Measurements from ENCODE around the gene ATP5PD. TPM values are rescaled to one million over a fixed set of nuclear protein-coding genes. Genes with fewer than 3 reads are reported as not detected.
"Not testable (repeated sequence)": the region's sequence is repeated elsewhere in the genome, so short reads cannot be mapped to it uniquely, and the experiment has no call there.

ATP5PD gene
- polyA plus RNA-seq, 1 donor from 2014 or later, result 241 TPM

DNA sequence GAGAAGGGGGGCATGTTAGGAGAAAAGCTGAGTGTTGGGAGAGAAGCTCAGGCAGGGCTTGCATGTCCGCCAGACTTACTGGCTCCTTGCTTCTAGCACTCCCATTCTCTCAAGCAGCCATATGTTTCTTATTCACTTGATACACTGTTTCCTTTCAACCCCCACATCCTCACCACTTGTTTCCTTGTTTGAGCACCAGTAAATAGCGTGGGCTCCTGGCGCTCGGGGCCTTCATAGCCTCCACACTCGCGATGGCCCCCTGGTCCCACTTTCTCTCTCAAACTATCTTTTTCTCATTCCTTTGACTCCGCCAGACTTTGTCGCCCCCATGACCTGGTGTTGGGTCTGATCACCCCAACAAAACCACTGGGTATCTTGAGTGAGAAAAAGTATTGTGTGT, 16.6 kb downstream of the ATP5PD start:
- Mint-ChIP-seq H3K4me1 (peaks cover 15 to 25% (median 21%) of the 10 kb centered on the region in 3 donors), H3K9me3 (peaks cover 0 to 3% (median 2%) of the 10 kb centered on the region in 3 donors), H3K27ac (peak overlapping the region in 1 of 3 donors; percentile 26), H3K4me3 (peak overlapping the region in 2 of 4 donors; percentile 9 to 27), H3K36me3 (no peaks in the 10 kb centered on the region), H3K27me3 (peaks cover 2% of the 10 kb centered on the region)

- H3K4me3 Mint-ChIP-seq, H3K36me3 Mint-ChIP-seq, H3K27ac Mint-ChIP-seq, H3K9me3 Mint-ChIP-seq, H3K27me3 Mint-ChIP-seq, H3K4me1 Mint-ChIP-seq: not testable (repeated sequence)
Observed at GRCh38 chr17:75026650-75027049, 20.1 kb downstream of the ATP5PD start.

- not testable (repeated sequence) for H3K27ac Mint-ChIP-seq, H3K4me3 Mint-ChIP-seq
Observed at GRCh38 chr17:75025398-75025734, 21.4 kb downstream of the ATP5PD start.

DNA sequence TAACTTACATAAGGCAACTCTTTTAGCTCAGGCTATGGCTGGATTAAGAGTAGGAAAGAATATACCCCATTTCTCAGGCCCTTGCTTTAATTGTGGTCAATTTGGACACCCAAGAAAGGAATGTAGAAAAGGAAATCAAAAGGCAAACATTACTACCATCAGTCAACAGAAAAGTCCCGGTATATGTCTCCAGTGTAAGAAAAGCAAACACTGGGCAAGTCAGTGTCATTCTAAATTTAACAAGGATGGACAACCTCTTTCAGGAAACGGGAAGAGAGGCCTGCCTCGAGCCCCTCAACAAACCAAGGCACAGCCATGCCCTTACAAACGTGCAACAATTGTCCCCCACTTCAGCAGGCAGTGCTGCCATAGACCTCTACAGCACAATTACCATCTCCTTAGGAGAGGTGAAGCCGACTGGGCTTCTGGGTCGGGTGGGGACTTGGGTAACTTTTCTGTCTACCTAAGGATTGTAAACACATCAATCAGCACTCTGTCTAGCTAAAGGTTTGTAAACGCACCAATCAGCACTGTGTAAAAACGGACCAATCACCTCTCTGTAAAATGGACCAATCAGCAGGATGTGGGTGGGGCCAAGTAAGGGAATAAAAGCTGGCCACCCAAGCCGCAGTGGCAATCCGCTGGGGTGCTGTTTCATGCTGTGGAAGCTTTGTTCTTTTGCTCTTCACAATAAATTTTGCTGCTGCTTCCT, 21.9 kb downstream of the ATP5PD start:
- Mint-ChIP-seq H3K27me3 (no peaks in the 10 kb centered on the region), H3K4me3 (no peak overlapping the region), H3K4me1 (peaks cover 0 to 3% (median 0%) of the 10 kb centered on the region in 3 donors), H3K27ac (no peak overlapping the region), H3K9me3 (peaks cover 0 to 3% (median 0%) of the 10 kb centered on the region in 3 donors), H3K36me3 (peaks cover 3% of the 10 kb centered on the region)

More at GRCh38 chr17:75025398-75025734, 21.4 kb downstream of the ATP5PD start:
- not testable (repeated sequence) for H3K27me3 Mint-ChIP-seq, H3K36me3 Mint-ChIP-seq, H3K9me3 Mint-ChIP-seq, H3K4me1 Mint-ChIP-seq

DNA sequence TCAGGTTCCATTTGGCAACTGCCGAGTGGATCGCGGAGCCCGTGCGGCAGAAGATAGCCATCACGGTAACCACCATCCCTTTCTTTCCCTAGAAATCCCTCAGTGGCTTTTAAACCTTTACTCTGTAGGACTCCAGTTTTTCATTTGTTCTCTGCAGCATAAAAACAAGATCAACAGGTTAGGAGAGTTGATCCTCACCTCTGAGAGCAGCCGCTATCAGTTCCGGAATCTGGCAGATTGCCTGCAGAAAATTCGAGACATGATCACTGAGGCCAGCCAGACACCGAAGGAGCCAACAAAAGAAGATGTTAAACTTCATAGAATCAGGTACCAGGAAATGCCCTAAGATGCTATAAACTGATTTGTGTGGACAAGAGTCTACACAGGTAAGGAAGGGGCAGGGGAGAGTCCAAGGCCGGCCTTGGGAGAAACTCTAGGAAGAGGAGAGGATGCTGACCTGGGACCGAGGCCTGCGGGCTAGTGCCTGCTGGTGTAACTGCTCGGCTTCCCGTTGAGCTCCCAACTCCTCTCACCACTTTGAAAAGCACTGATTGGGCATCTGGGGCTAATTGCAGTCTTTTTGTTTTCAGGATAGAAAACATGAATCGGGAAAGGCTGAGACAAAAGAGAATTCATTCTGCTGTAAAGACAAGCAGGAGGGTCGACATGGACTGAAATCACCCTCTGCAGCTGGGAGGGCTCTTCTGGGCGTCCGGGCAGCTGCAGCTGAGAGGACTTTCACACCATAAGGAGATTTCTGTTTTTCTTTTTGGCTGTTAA, 26.2 kb downstream of the ATP5PD start:
- Mint-ChIP-seq H3K27ac (no peak overlapping the region), H3K4me1 (peaks cover 2 to 5% (median 4%) of the 10 kb centered on the region in 3 donors), H3K36me3 (peaks cover 6% of the 10 kb centered on the region), H3K27me3 (no peaks in the 10 kb centered on the region), H3K4me3 (no peak overlapping the region), H3K9me3 (no peaks in the 10 kb centered on the region)

- H3K27ac Mint-ChIP-seq, result no peak overlapping the region
- H3K4me3 Mint-ChIP-seq, result no peak overlapping the region
Observed at GRCh38 chr17:75019710-75020109, 27.1 kb downstream of the ATP5PD start.

DNA sequence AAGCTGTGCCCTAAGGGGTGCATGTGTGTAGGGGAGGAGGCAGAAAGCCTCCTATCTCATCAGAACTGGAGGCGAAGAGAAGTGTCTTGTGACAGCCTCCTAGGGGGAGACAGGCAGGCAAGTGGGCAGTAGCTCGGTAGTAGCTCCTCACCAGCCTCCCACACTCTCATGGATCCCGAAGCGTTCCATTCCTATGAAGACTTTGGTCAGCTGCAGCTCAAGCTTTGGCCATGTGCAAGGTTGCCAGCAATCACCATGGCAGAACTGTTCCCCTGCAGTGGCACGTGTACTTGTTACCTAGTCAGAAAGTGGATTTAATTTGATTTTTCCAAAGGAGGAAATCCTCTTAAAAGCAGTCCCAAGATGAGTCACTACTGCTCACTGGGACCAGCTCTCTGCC, 27.6 kb downstream of the ATP5PD start:
- Mint-ChIP-seq H3K27ac (no peak overlapping the region), H3K36me3 (peaks cover 7% of the 10 kb centered on the region)

More at GRCh38 chr17:75019710-75020109, 27.1 kb downstream of the ATP5PD start:
- Mint-ChIP-seq H3K4me1 (peaks cover 4 to 6% (median 5%) of the 10 kb centered on the region in 3 donors), H3K9me3 (no peaks in the 10 kb centered on the region), H3K36me3 (peaks cover 8% of the 10 kb centered on the region), H3K27me3 (no peaks in the 10 kb centered on the region)

GRCh38 chr17:75013092-75013559, 33.6 kb downstream of the ATP5PD start:
- H3K36me3 Mint-ChIP-seq, result peaks cover 3% of the 10 kb centered on the region
- peak overlapping the region; percentile 94 to 98 (median 96) for H3K4me3 Mint-ChIP-seq
- H3K4me1 Mint-ChIP-seq, result peaks cover 16 to 18% (median 17%) of the 10 kb centered on the region in 3 donors
- peaks cover 0 to 2% (median 0%) of the 10 kb centered on the region in 3 donors for H3K9me3 Mint-ChIP-seq
- no peaks in the 10 kb centered on the region for H3K27me3 Mint-ChIP-seq
- H3K27ac Mint-ChIP-seq, result peak overlapping the region; percentile 81 to 96 (median 95)

More for the DNA sequence above, 27.6 kb downstream of the ATP5PD start:
- Mint-ChIP-seq H3K9me3 (no peaks in the 10 kb centered on the region), H3K4me3 (no peak overlapping the region), H3K27me3 (no peaks in the 10 kb centered on the region), H3K4me1 (peaks cover 4 to 8% (median 5%) of the 10 kb centered on the region in 3 donors)

DNA sequence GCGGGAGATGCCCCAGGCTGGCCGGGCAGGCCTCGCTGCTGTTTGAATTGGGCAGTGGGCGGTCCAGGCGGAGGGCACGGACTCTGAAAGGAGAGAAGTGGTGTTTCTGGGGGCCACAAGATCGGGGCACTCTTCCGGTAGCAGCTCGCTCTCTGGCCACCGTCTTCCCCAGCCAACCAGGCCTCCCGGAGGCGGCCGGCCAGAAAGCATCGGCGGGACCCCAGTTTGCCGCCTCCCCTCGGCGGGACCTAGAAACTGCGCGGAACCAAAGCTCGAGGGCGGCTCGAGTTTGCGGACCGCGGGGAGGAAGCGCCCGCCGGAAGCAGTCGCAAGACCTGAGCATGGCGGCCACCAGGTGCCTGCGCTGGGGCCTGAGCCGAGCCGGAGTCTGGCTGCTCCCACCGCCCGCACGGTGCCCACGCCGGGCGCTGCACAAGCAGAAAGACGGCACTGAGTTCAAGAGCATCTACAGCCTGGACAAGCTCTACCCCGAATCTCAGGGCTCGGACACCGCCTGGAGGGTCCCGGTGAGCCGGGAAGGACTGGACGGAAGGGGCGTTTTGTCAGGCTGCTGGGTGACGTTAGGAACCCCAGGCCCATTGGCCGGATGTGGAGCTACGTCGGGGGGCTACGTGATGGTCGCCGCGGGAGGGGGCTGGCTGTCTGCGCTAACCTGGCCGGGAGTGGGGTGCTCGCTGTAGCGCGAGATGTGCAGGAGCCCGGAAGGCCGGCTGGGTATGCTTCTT, 34.2 kb downstream of the ATP5PD start, which contains the start of gene MRPL58:
TSS of gene MRPL58 (plus strand) at position 325 of the 746 bp plus-strand sequence. CDS start at position 342, 17 bp downstream.
- Mint-ChIP-seq H3K27me3 (peaks cover 2% of the 10 kb centered on the region), H3K27ac (peak within 1 kb of the TSS; percentile 81 to 96 (median 95))

GRCh38 chr17:75012096-75012345, 34.7 kb downstream of the ATP5PD start:
- Mint-ChIP-seq H3K27ac (peak overlapping the region in 2 of 3 donors; percentile 81 to 95), H3K36me3 (peaks cover 3% of the 10 kb centered on the region), H3K4me1 (peaks cover 16 to 17% (median 16%) of the 10 kb centered on the region in 3 donors), H3K4me3 (peak overlapping the region; percentile 94 to 98 (median 96)), H3K27me3 (peaks cover 2% of the 10 kb centered on the region), H3K9me3 (peaks cover 0 to 2% (median 0%) of the 10 kb centered on the region in 3 donors)

More for the DNA sequence above, 34.2 kb downstream of the ATP5PD start, which contains the start of gene MRPL58:
- Mint-ChIP-seq H3K36me3 (peaks cover 3% of the 10 kb centered on the region), H3K4me1 (peaks cover 16 to 17% (median 16%) of the 10 kb centered on the region in 3 donors), H3K9me3 (peaks cover 0 to 2% (median 0%) of the 10 kb centered on the region in 3 donors), H3K4me3 (peak within 1 kb of the TSS; percentile 94 to 98 (median 96))

GRCh38 chr17:75011401-75012095, 35.2 kb downstream of the ATP5PD start:
- Mint-ChIP-seq H3K9me3 (peaks cover 0 to 2% (median 0%) of the 10 kb centered on the region in 3 donors), H3K36me3 (peaks cover 3% of the 10 kb centered on the region), H3K4me1 (peaks cover 16 to 17% (median 16%) of the 10 kb centered on the region in 3 donors), H3K4me3 (peak overlapping the region; percentile 94 to 98 (median 96)), H3K27ac (peak overlapping the region in 1 of 3 donors; percentile 81), H3K27me3 (peaks cover 2% of the 10 kb centered on the region)

DNA sequence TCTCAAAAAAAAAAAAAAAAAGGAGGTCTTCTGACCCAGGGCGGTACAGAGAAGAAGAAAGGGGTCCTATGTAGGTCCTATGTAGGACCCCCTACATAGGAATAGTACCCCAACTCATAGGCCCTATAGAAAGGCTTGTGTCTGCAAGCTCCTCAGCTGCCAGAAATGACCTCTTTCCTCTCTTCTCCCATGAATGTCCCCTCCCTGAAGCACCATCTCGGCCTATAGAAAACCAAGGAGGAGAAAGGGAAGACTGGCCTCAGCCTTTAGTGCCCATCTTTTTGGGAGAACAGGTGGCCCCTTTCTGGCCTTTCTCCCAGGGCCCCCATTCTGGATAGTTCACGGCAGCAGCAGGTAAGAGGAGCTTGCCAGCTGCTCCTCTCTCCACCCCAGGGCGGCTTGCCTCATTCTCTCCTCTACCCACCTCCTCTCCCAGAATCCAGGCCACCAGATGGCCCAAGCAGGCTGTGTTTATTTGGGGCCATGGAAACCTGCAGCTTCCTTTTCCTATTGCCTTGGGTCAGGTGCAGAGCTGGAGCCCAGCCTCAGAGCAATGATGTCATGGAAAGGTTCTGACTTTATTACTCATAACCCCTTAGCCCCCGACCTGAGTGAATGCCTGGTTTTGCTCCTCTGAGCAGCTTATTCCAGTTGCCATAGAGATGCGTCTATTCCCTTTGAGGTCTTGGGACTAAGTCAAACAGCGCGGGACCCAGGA, 35.9 kb downstream of the ATP5PD start:
- Mint-ChIP-seq H3K36me3 (peaks cover 3% of the 10 kb centered on the region), H3K4me1 (peaks cover 16% of the 10 kb centered on the region in 3 donors), H3K27ac (peak overlapping the region in 1 of 3 donors; percentile 81), H3K9me3 (peaks cover 0 to 2% (median 0%) of the 10 kb centered on the region in 3 donors), H3K4me3 (peak overlapping the region in 3 of 4 donors; percentile 3 to 98 (median 23)), H3K27me3 (peaks cover 2% of the 10 kb centered on the region)

- peak overlapping the region in 1 of 4 donors; percentile 62 for H3K4me3 Mint-ChIP-seq
- H3K27me3 Mint-ChIP-seq, result peaks cover 2% of the 10 kb centered on the region
- no peak overlapping the region for H3K27ac Mint-ChIP-seq
- H3K36me3 Mint-ChIP-seq, result no peaks in the 10 kb centered on the region
- H3K9me3 Mint-ChIP-seq, result peaks cover 0 to 2% (median 0%) of the 10 kb centered on the region in 3 donors
- peaks cover 10 to 16% (median 13%) of the 10 kb centered on the region in 3 donors for H3K4me1 Mint-ChIP-seq
Observed at GRCh38 chr17:75009139-75009724, 37.5 kb downstream of the ATP5PD start.

All from IgD-negative memory B cell (primary cell).